SK-N-SH (cell line): ENCODE data around the gene JPH3. TPM values are rescaled to one million over a fixed set of nuclear protein-coding genes. Genes with fewer than 3 reads are reported as not detected.

Experiments used
- CTCF ChIA-PET: fragments of 300-600, 350-600 bp; formaldehyde crosslinking; extraction: SDS; loops from one replicate; lab custom pipeline; 2021; lab: Yijun Ruan, JAX
- POLR2A ChIA-PET: fragments of 350-600 bp; sonication (Branson Sonifier 250); formaldehyde crosslinking; extraction: SDS; loops from one replicate; lab custom pipeline; 2020; ENCODE audit warnings: antibody characterized with exemption, inconsistent platforms; lab: Yijun Ruan, JAX
- DNase-seq: peaks from one replicate; pipeline ENCODE4 v3.0.0; 2012
- H2AFZ ChIP-seq: fragments of 200-600 bp; sonication (generic); 2 replicates; pipeline ENCODE4 v1.8.1; 2016; ENCODE audit warnings: antibody characterized with exemption, mild to moderate bottlenecking, low read depth
- H3F3A ChIP-seq: fragments of 200-600 bp; sonication (generic); replicated peaks from 2 replicates; pipeline ENCODE3; 2016; ENCODE audit warnings: antibody characterized with exemption, mild to moderate bottlenecking; ENCODE audit not compliant: insufficient read depth
- H3K27ac ChIP-seq, 2 experiments: fragments of 200-500 bp in 1 of 2; fragments of 200-600 bp in 1 of 2; sonication (Bioruptor generic) in 1 of 2; sonication (generic), shearing (Covaris generic) in 1 of 2; 2 replicates each; pipeline versions ENCODE4 v1.5.1 to v1.6.1; 2014 to 2016; ENCODE audit warnings: low read depth in 2 of 2, inconsistent platforms in 1 of 2, low read length in 1 of 2, mild to moderate bottlenecking in 1 of 2, mixed read lengths in 1 of 2
- H3K27me3 ChIP-seq: fragments of 200-600 bp; sonication (generic), shearing (Covaris generic); 2 replicates; pipeline ENCODE4 v1.6.1; 2016; ENCODE audit warnings: mixed run types; ENCODE audit not compliant: insufficient read depth
- H3K36me3 ChIP-seq, 2 experiments: fragments of 200-500 bp in 1 of 2; fragments of 200-600 bp in 1 of 2; sonication (Bioruptor generic) in 1 of 2; sonication (generic) in 1 of 2; replicated peaks in 1 of 2; 2 replicates each; pipeline versions ENCODE3 to v1.5.1; 2014 to 2016; ENCODE audit warnings: low read length in 1 of 2, mild to moderate bottlenecking in 1 of 2; ENCODE audit not compliant: insufficient read depth in 2 of 2, control insufficient read depth in 1 of 2
- H3K4me1 ChIP-seq, 2 experiments: fragments of 200-500 bp in 1 of 2; fragments of 200-600 bp in 1 of 2; sonication (Bioruptor generic) in 1 of 2; sonication (generic), shearing (Covaris generic) in 1 of 2; 2 replicates each; pipeline versions ENCODE4 v1.5.1 to v1.6.1; 2014 to 2016; ENCODE audit warnings: low read depth in 1 of 2, low read length in 1 of 2, mixed run types in 1 of 2; ENCODE audit not compliant: insufficient read depth in 2 of 2, control insufficient read depth in 1 of 2
- H3K4me2 ChIP-seq: fragments of 200-600 bp; sonication (generic), shearing (Covaris generic); 2 replicates; pipeline ENCODE4 v1.6.1; 2017; ENCODE audit warnings: mixed run types
- H3K4me3 ChIP-seq, 2 experiments: fragments of 200-500 bp in 1 of 2; fragments of 200-600 bp in 1 of 2; sonication (Bioruptor generic) in 1 of 2; sonication (generic), shearing (Covaris generic) in 1 of 2; 2 replicates each; pipeline versions ENCODE4 v1.5.1 to v1.8.1; 2014 to 2016; ENCODE audit warnings: low read depth in 2 of 2, inconsistent platforms in 1 of 2, low read length in 1 of 2, mild to moderate bottlenecking in 1 of 2, mixed read lengths in 1 of 2, moderate library complexity in 1 of 2
- H3K79me2 ChIP-seq: fragments of 200-600 bp; sonication (generic); 2 replicates; pipeline ENCODE4 v1.8.1; 2017; ENCODE audit warnings: mild to moderate bottlenecking; ENCODE audit not compliant: insufficient read depth
- H3K9ac ChIP-seq: fragments of 200-600 bp; sonication (generic); 2 replicates; pipeline ENCODE4 v1.6.1; 2017; ENCODE audit warnings: mixed run types
- H3K9me2 ChIP-seq: fragments of 200-600 bp; sonication (generic); 2 replicates; pipeline ENCODE4 v1.6.1; 2017; ENCODE audit warnings: mixed run types
- H3K9me3 ChIP-seq: fragments of 200-600 bp; sonication (generic); 2 replicates; pipeline ENCODE4 v1.6.1; 2017; ENCODE audit warnings: mixed run types, mild to moderate bottlenecking, moderate library complexity
- H4K20me1 ChIP-seq: fragments of 200-600 bp; sonication (generic); 2 replicates; pipeline ENCODE4 v1.6.1; 2017; ENCODE audit warnings: mild to moderate bottlenecking, mixed run types; ENCODE audit not compliant: insufficient read depth
- EP300 ChIP-seq, 2 experiments: IDR thresholded peaks; 2 replicates each; pipeline versions ENCODE4 v1.4.0 to v1.6.1; 2012; ENCODE audit warnings: borderline replicate concordance in 1 of 2, low read depth in 1 of 2, low read length in 1 of 2
- FOXJ3 ChIP-seq: sonication (generic); formaldehyde crosslinking; IDR thresholded peaks from 2 replicates; pipeline ENCODE4 v1.5.1; 2020; ENCODE audit warnings: mild to moderate bottlenecking, missing genetic modification reagents
- POLR2AphosphoS5 ChIP-seq: IDR thresholded peaks from 2 replicates; pipeline ENCODE4 v1.6.1; 2012; ENCODE audit warnings: low read depth, low read length
- RFX5 ChIP-seq: IDR thresholded peaks from 2 replicates; pipeline ENCODE4 v1.6.1; 2012; ENCODE audit warnings: mild to moderate bottlenecking, improper control_type of control experiment, low read length
- TAF1 ChIP-seq: IDR thresholded peaks from 2 replicates; pipeline ENCODE4 v1.6.1; 2012; ENCODE audit warnings: low read depth, mild to moderate bottlenecking, low read length, moderate library complexity, borderline replicate concordance
- WGBS: methylation state at CpG from one replicate; pipeline ENCODE4 v1.1.6; 2017; ENCODE audit warnings: low lambda C conversion rate; 5-methylcytosine and 5-hydroxymethylcytosine counted together
- polyA plus RNA-seq, 3 experiments: library from polyadenylated mRNA; depleted of rRNA; stranded (reverse); fragments of >200 nt; gene quantifications; 2 replicates each; pipeline ENCODE4 v1.2.3, GENCODE V29; 2012
- TF ChIP-seq, protein P1 (sequence below): IDR thresholded peaks from 2 replicates; pipeline ENCODE4 v1.4.0; 2012; ENCODE audit warnings: low read depth, borderline replicate concordance
- TF ChIP-seq, protein P2 (sequence below): IDR thresholded peaks from 2 replicates; pipeline ENCODE4 v1.4.0; 2012; ENCODE audit warnings: low read depth
- TF ChIP-seq, protein P3 (sequence below): fragments of 200-600 bp; sonication (generic); IDR thresholded peaks from 2 replicates; pipeline ENCODE4 v1.6.1; 2017; ENCODE audit warnings: antibody characterized with exemption, mild to moderate bottlenecking, moderate library complexity
- TF ChIP-seq, protein P4 (sequence below): IDR thresholded peaks from 2 replicates; pipeline ENCODE4 v1.6.1; 2012; ENCODE audit warnings: mild to moderate bottlenecking, low read depth, low read length, moderate library complexity
- TF ChIP-seq, protein P5 (sequence below): IDR thresholded peaks from 2 replicates; pipeline ENCODE4 v1.4.0; 2012; ENCODE audit warnings: low read depth, borderline replicate concordance

The JPH3 gene
- polyA plus RNA-seq, 1 of the 3 experiments (the other 2 are of a cell fraction) = 0.25 TPM

DNA sequence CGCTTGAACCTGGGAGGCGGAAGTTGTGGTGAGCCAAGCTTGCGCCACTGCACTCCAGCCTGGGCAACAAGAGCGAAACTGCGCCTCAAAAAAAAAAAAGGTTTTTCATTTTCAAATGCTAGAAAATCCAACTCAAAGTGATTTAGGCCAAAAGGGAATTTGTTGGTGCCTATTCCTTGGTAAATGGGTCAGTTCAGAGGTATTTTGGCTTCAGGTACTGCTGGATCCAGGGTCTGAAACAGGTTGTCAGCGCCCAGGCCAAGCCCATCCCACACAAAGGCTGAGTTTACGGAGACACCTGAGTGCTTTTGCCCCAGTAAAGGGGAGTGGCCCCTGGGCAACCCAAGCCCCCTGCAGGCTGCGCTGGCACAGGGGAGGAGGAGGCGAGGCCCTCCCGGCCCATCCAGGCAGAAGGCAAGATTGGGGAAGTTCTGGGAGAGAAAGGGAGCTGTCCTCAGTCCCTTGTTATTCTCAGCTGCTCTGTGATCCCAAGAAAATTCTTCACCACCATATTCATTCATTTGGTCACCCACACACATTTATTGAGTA is 8.5 kb upstream of the JPH3 start (continued):
- TF ChIP-seq, protein P1, sequence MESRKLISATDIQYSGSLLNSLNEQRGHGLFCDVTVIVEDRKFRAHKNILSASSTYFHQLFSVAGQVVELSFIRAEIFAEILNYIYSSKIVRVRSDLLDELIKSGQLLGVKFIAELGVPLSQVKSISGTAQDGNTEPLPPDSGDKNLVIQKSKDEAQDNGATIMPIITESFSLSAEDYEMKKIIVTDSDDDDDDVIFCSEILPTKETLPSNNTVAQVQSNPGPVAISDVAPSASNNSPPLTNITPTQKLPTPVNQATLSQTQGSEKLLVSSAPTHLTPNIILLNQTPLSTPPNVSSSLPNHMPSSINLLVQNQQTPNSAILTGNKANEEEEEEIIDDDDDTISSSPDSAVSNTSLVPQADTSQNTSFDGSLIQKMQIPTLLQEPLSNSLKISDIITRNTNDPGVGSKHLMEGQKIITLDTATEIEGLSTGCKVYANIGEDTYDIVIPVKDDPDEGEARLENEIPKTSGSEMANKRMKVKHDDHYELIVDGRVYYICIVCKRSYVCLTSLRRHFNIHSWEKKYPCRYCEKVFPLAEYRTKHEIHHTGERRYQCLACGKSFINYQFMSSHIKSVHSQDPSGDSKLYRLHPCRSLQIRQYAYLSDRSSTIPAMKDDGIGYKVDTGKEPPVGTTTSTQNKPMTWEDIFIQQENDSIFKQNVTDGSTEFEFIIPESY = no peak
- TF ChIP-seq, all 33 proteins: peak for 0

DNA sequence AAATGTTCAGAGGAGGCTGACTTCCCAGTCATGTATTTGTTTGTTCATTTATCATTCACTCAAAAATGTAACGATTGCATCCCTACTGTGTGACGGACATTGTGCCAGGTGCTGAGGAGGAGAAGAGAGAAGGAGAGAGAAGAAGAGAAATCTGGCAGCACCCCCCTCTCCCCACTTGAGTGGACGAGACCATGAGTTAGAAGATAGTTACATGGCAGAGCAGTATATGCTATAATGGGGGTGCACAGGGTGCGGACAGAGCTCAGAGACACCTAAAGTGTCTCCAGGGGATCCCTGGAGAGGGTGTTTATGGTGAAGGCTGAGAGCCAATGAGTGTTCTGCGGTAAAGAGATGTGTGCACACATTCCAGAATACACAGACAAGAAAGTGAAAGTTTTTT is 6.6 kb upstream of the JPH3 start:
- no peaks in the 10 kb centered on the region for H3K9me3 ChIP-seq
- no peaks in the 10 kb centered on the region for H3K9me2 ChIP-seq
- CTCF ChIA-PET = interaction anchor here (0.8 kb wide), 1 partner anchor 41 kb away, joined by 3 read pairs; no protein-coding TSS in a partner anchor
- no peaks in the 10 kb centered on the region for H4K20me1 ChIP-seq
- no peaks in the 10 kb centered on the region for H3K79me2 ChIP-seq
- H3K27ac ChIP-seq = no peak overlapping the region
- H3K4me3 ChIP-seq = no peak overlapping the region
- no peaks in the 10 kb centered on the region for H3K4me1 ChIP-seq
- H3F3A ChIP-seq = no peaks in the 10 kb centered on the region
- TF ChIP-seq FOXJ3 (CRISPR knock-in tag) (no peak), POLR2AphosphoS5 (no peak), EP300 (IDR thresholded peaks at IDR 0.05; ENCODE audit: borderline replicate concordance in 1 of 2, low read depth in 1 of 2, low read length in 1 of 2) (no peak), RFX5 (no peak), TAF1 (no peak)
- TF ChIP-seq, protein P2, sequence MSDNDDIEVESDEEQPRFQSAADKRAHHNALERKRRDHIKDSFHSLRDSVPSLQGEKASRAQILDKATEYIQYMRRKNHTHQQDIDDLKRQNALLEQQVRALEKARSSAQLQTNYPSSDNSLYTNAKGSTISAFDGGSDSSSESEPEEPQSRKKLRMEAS = no peak
- TF ChIP-seq, protein P3, sequence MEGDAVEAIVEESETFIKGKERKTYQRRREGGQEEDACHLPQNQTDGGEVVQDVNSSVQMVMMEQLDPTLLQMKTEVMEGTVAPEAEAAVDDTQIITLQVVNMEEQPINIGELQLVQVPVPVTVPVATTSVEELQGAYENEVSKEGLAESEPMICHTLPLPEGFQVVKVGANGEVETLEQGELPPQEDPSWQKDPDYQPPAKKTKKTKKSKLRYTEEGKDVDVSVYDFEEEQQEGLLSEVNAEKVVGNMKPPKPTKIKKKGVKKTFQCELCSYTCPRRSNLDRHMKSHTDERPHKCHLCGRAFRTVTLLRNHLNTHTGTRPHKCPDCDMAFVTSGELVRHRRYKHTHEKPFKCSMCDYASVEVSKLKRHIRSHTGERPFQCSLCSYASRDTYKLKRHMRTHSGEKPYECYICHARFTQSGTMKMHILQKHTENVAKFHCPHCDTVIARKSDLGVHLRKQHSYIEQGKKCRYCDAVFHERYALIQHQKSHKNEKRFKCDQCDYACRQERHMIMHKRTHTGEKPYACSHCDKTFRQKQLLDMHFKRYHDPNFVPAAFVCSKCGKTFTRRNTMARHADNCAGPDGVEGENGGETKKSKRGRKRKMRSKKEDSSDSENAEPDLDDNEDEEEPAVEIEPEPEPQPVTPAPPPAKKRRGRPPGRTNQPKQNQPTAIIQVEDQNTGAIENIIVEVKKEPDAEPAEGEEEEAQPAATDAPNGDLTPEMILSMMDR = no peak
- TF ChIP-seq, protein P4, sequence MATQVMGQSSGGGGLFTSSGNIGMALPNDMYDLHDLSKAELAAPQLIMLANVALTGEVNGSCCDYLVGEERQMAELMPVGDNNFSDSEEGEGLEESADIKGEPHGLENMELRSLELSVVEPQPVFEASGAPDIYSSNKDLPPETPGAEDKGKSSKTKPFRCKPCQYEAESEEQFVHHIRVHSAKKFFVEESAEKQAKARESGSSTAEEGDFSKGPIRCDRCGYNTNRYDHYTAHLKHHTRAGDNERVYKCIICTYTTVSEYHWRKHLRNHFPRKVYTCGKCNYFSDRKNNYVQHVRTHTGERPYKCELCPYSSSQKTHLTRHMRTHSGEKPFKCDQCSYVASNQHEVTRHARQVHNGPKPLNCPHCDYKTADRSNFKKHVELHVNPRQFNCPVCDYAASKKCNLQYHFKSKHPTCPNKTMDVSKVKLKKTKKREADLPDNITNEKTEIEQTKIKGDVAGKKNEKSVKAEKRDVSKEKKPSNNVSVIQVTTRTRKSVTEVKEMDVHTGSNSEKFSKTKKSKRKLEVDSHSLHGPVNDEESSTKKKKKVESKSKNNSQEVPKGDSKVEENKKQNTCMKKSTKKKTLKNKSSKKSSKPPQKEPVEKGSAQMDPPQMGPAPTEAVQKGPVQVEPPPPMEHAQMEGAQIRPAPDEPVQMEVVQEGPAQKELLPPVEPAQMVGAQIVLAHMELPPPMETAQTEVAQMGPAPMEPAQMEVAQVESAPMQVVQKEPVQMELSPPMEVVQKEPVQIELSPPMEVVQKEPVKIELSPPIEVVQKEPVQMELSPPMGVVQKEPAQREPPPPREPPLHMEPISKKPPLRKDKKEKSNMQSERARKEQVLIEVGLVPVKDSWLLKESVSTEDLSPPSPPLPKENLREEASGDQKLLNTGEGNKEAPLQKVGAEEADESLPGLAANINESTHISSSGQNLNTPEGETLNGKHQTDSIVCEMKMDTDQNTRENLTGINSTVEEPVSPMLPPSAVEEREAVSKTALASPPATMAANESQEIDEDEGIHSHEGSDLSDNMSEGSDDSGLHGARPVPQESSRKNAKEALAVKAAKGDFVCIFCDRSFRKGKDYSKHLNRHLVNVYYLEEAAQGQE = no peak
- TF ChIP-seq, protein P5, sequence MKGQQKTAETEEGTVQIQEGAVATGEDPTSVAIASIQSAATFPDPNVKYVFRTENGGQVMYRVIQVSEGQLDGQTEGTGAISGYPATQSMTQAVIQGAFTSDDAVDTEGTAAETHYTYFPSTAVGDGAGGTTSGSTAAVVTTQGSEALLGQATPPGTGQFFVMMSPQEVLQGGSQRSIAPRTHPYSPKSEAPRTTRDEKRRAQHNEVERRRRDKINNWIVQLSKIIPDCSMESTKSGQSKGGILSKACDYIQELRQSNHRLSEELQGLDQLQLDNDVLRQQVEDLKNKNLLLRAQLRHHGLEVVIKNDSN = no peak
- TF ChIP-seq, all 33 proteins: peak for 0
- POLR2A ChIA-PET = no interaction called here
- Histone ChIP-seq H2AFZ (no peak overlapping the region), H3K27me3 (peaks cover 35% of the 10 kb centered on the region; the same call in 1 of the 2 replicates), H3K4me2 (no peak overlapping the region), H3K36me3 (no peaks in the 10 kb centered on the region), H3K9ac (no peak overlapping the region)
- DNase-seq = no peak
- WGBS = 27% methylated on average over 5 of the region's 5 CpGs
